HepG2 (cell line): ENCODE data around the gene RPLP2. TPM values are rescaled to one million over a fixed set of nuclear protein-coding genes. Genes with fewer than 3 reads are reported as not detected.
A peak's percentile ranks its signal among the peaks of the same experiment; 100 is the strongest.

ENCODE experiments used
- ATF5 ChIP-seq: sonication (generic); formaldehyde crosslinking; IDR thresholded peaks from 2 replicates; pipeline ENCODE4 v1.4.0; 2020; ENCODE audit warnings: mild to moderate bottlenecking, low read depth, missing genetic modification reagents
- FIP1L1 ChIP-seq: fragments of 200-400 bp; formaldehyde crosslinking; IDR thresholded peaks from 2 replicates; pipeline ENCODE4 v1.6.1; 2018; ENCODE audit warnings: low read depth, mild to moderate bottlenecking, low read length, moderate library complexity, borderline replicate concordance; ENCODE audit not compliant: insufficient read depth
- KAT7 ChIP-seq: IDR thresholded peaks from 2 replicates; pipeline ENCODE4 v1.6.1; 2018; ENCODE audit warnings: borderline replicate concordance, missing compliant biosample characterization
- KDM1A ChIP-seq: IDR thresholded peaks from 2 replicates; pipeline ENCODE4 v1.6.1; 2016; ENCODE audit warnings: missing compliant biosample characterization
- PREB ChIP-seq: sonication (generic); formaldehyde crosslinking; IDR thresholded peaks from 2 replicates; pipeline ENCODE4 v1.4.0; 2020; ENCODE audit warnings: missing genetic modification reagents
- SPEN ChIP-seq: sonication (generic); formaldehyde crosslinking; IDR thresholded peaks from 2 replicates; pipeline ENCODE4 v1.5.1; 2020; ENCODE audit warnings: low read depth, mild to moderate bottlenecking, missing genetic modification reagents
- SSRP1 ChIP-seq: IDR thresholded peaks from 2 replicates; pipeline ENCODE4 v1.6.1; 2016; ENCODE audit warnings: control low read depth
- THAP9 ChIP-seq: sonication (generic); formaldehyde crosslinking; IDR thresholded peaks from 2 replicates; pipeline ENCODE4; 2020; ENCODE audit warnings: missing genetic modification reagents, mild to moderate bottlenecking, borderline replicate concordance
- ZBTB34 ChIP-seq: sonication (generic); formaldehyde crosslinking; IDR thresholded peaks from 2 replicates; pipeline ENCODE4 v1.8.0; 2022; ENCODE audit warnings: mild to moderate bottlenecking, missing genetic modification reagents
- ZBTB49 ChIP-seq: sonication (generic); formaldehyde crosslinking; IDR thresholded peaks from 2 replicates; pipeline ENCODE4 v1.4.0; 2020; ENCODE audit warnings: missing genetic modification reagents, borderline replicate concordance
- ZC3H4 ChIP-seq: sonication (generic); formaldehyde crosslinking; IDR thresholded peaks from 2 replicates; pipeline ENCODE4 v1.4.0; 2020; ENCODE audit warnings: missing genetic modification reagents, borderline replicate concordance
- ZFP37 ChIP-seq: sonication (generic); formaldehyde crosslinking; IDR thresholded peaks from 2 replicates; pipeline ENCODE4 v1.4.0; 2020; ENCODE audit warnings: missing genetic modification reagents, borderline replicate concordance
- ZNF33A ChIP-seq: sonication (generic); formaldehyde crosslinking; IDR thresholded peaks from 2 replicates; pipeline ENCODE4 v1.5.1; 2020; ENCODE audit warnings: missing genetic modification reagents, mild to moderate bottlenecking, moderate library complexity, borderline replicate concordance
- ZNF441 ChIP-seq: sonication (generic); formaldehyde crosslinking; IDR thresholded peaks from 2 replicates; pipeline ENCODE4 v1.7.0; 2021; ENCODE audit warnings: missing genetic modification reagents, borderline replicate concordance
- ZNF550 ChIP-seq: sonication (generic); formaldehyde crosslinking; IDR thresholded peaks from 2 replicates; pipeline ENCODE4 v1.4.0; 2020; ENCODE audit warnings: mild to moderate bottlenecking, missing genetic modification reagents, borderline replicate concordance
- ZNF557 ChIP-seq: sonication (generic); formaldehyde crosslinking; IDR thresholded peaks from 2 replicates; pipeline ENCODE4 v1.4.0; 2020; ENCODE audit warnings: missing genetic modification reagents
- ZNF678 ChIP-seq: sonication (generic); formaldehyde crosslinking; IDR thresholded peaks from 2 replicates; pipeline ENCODE4 v1.4.0; 2020; ENCODE audit warnings: mild to moderate bottlenecking, missing genetic modification reagents
- ZNF749 ChIP-seq: sonication (generic); formaldehyde crosslinking; IDR thresholded peaks from 2 replicates; pipeline ENCODE4 v1.8.0; 2022; ENCODE audit warnings: mild to moderate bottlenecking, missing genetic modification reagents, moderate library complexity, borderline replicate concordance
- ZNF766 ChIP-seq: sonication (generic); formaldehyde crosslinking; IDR thresholded peaks from 2 replicates; pipeline ENCODE4 v1.5.0; 2020; ENCODE audit warnings: missing genetic modification reagents, borderline replicate concordance
- ZNF780A ChIP-seq: sonication (generic); formaldehyde crosslinking; IDR thresholded peaks from 2 replicates; pipeline ENCODE4 v1.8.0; 2022; ENCODE audit warnings: mild to moderate bottlenecking, missing genetic modification reagents, moderate library complexity
- ZNF790 ChIP-seq: sonication (generic); formaldehyde crosslinking; IDR thresholded peaks from 2 replicates; pipeline ENCODE4 v1.8.0; 2022; ENCODE audit warnings: missing genetic modification reagents, mild to moderate bottlenecking, borderline replicate concordance
- ZNF879 ChIP-seq: sonication (generic); formaldehyde crosslinking; IDR thresholded peaks from 2 replicates; pipeline ENCODE4 v1.8.1; 2023; ENCODE audit warnings: missing genetic modification reagents
- polyA plus RNA-seq, 8 experiments: library from polyadenylated mRNA; depleted of rRNA in 3 of 8; stranded (reverse) in 7 of 8; unstranded in 1 of 8; fragments of >200 nt; fragmentation: Illumina TruSeq in 4 of 8; extraction: Trizol in 4 of 8; gene quantifications; 2 replicates each; pipeline versions ENCODE4 v1.2.1 to v1.2.3, GENCODE V29; 2011 to 2016; ENCODE audit warnings: low read depth in 4 of 8, missing spikeins in 1 of 8, mixed read lengths in 1 of 8; ENCODE audit not compliant: insufficient read depth in 1 of 8
- total RNA-seq, 5 experiments: library from RNA; depleted of rRNA; stranded (reverse); fragments of >200 nt; fragmentation: Illumina TruSeq; extraction: Trizol; gene quantifications; 2 replicates each; pipeline ENCODE4 v1.2.3, GENCODE V29; 2016; ENCODE audit warnings: low read depth in 1 of 5

The RPLP2 gene
- total and polyA plus RNA-seq, 2 of the 13 experiments (the other 11 are each of a cell fraction or from before 2014, with no cell fraction given), result 978 to 2,106 TPM

GRCh38 chr11:841981-842369 lies 32.2 kb downstream of the RPLP2 start (continued):
- TF ChIP-seq ZNF790 (CRISPR knock-in tag) (0 out of 2 replicates have a peak, but pooled peaks have one; percentile 27), PREB (no peak), ATF5 (CRISPR knock-in tag) (no peak), KDM1A (CRISPR knock-in tag) (no peak), SPEN (no peak), SSRP1 (CRISPR knock-in tag) (peak; percentile 23; the same call in 1 of the 2 replicates), ZFP37 (CRISPR knock-in tag) (no peak), ZNF879 (no peak), ZNF766 (CRISPR knock-in tag) (peak; percentile 31; the same call in 1 of the 2 replicates), ZNF749 (no peak), THAP9 (CRISPR knock-in tag) (no peak), KAT7 (CRISPR knock-in tag) (no peak), ZNF33A (CRISPR knock-in tag) (no peak), ZNF550 (CRISPR knock-in tag) (no peak; the same call in 1 of the 2 replicates), ZC3H4 (CRISPR knock-in tag) (no peak), ZNF780A (no peak), ZBTB49 (CRISPR knock-in tag) (no peak), ZNF557 (no peak), ZBTB34 (CRISPR knock-in tag) (0 out of 2 replicates have a peak, but pooled peaks have one; percentile 15), ZNF678 (CRISPR knock-in tag) (no peak), ZNF441 (CRISPR knock-in tag) (no peak), FIP1L1 (no peak)
